Immature natural killer cell (primary cell): ENCODE data around the gene LZTS2. TPM values are rescaled to one million over a fixed set of nuclear protein-coding genes. Genes with fewer than 3 reads are reported as not detected.

Source experiments
- DNase-seq, 3 donors: peaks; one replicate each; pipeline ENCODE4 v3.0.0; 2022; ENCODE audit warnings: mixed read lengths in 1 of 3
- H3K27ac Mint-ChIP-seq, 6 donors: one replicate each; pipeline ENCODE4 v1.8.0; 2020; ENCODE audit warnings: mixed read lengths in 6 of 6, mild to moderate bottlenecking in 5 of 6, inconsistent platforms in 4 of 6, moderate library complexity in 3 of 6
- H3K27me3 Mint-ChIP-seq, 3 donors: one replicate each; pipeline ENCODE4 v1.8.0; 2020 to 2021; ENCODE audit warnings: low read depth in 3 of 3, mild to moderate bottlenecking in 3 of 3, mixed read lengths in 3 of 3, moderate library complexity in 3 of 3, inconsistent platforms in 1 of 3
- H3K36me3 Mint-ChIP-seq, 3 donors: one replicate each; pipeline ENCODE4 v1.8.0; 2020; ENCODE audit warnings: mixed read lengths in 3 of 3, inconsistent platforms in 2 of 3, mild to moderate bottlenecking in 2 of 3
- H3K4me1 Mint-ChIP-seq, 2 donors: one replicate each; pipeline ENCODE4 v1.8.0; 2020; ENCODE audit warnings: inconsistent platforms in 2 of 2, mild to moderate bottlenecking in 2 of 2, mixed read lengths in 2 of 2, moderate library complexity in 1 of 2
- H3K4me3 Mint-ChIP-seq, 5 donors: one replicate each; pipeline ENCODE4 v1.8.0; 2020; ENCODE audit warnings: mild to moderate bottlenecking in 5 of 5, mixed read lengths in 5 of 5, inconsistent platforms in 3 of 5, moderate library complexity in 3 of 5
- H3K9me3 Mint-ChIP-seq, 6 donors: one replicate each; pipeline ENCODE4 v1.8.0; 2020; ENCODE audit warnings: mild to moderate bottlenecking in 6 of 6, mixed read lengths in 6 of 6, inconsistent platforms in 4 of 6, moderate library complexity in 3 of 6
- polyA plus RNA-seq, 3 donors: library from polyadenylated mRNA; unstranded; fragments of 300-500 nt; fragmentation: Illumina TruSeq; gene quantifications; one replicate each; pipeline ENCODE4 v1.2.3, GENCODE V29; 2021

The LZTS2 gene
- polyA plus RNA-seq, 3 donors from 2014 or later = 5.8 to 13.1 (median 7.1) TPM

- Mint-ChIP-seq H3K27ac (no peak overlapping the region), H3K9me3 (no peaks in the 10 kb centered on the region), H3K4me1 (no peaks in the 10 kb centered on the region), H3K36me3 (no peaks in the 10 kb centered on the region), H3K4me3 (no peak overlapping the region), H3K27me3 (peaks cover 0 to 2% (median 0%) of the 10 kb centered on the region in 3 donors)
- DNase-seq = no peak
These were observed 7.0 kb downstream of the LZTS2 start for GRCh38 chr10:101006593-101007098.

- no peaks in the 10 kb centered on the region for H3K36me3 Mint-ChIP-seq
These were observed 7.6 kb downstream of the LZTS2 start for GRCh38 chr10:101007099-101007711.

GRCh38 chr10:101007915-101008822 lies 8.6 kb downstream of the LZTS2 start:
- H3K36me3 Mint-ChIP-seq = no peaks in the 10 kb centered on the region
- peaks cover 3 to 6% of the 10 kb centered on the region in 2 donors for H3K4me1 Mint-ChIP-seq
- no peak overlapping the region for H3K27ac Mint-ChIP-seq
- H3K4me3 Mint-ChIP-seq = no peak overlapping the region
- no peaks in the 10 kb centered on the region for H3K9me3 Mint-ChIP-seq
- no peak for DNase-seq
- H3K27me3 Mint-ChIP-seq = peaks cover 0 to 2% (median 0%) of the 10 kb centered on the region in 3 donors

More at GRCh38 chr10:101007099-101007711, 7.6 kb downstream of the LZTS2 start:
- H3K4me1 Mint-ChIP-seq = no peaks in the 10 kb centered on the region
- DNase-seq = no peak
- H3K27me3 Mint-ChIP-seq = peaks cover 0 to 2% (median 0%) of the 10 kb centered on the region in 3 donors
- no peak overlapping the region for H3K4me3 Mint-ChIP-seq
- no peak overlapping the region for H3K27ac Mint-ChIP-seq
- H3K9me3 Mint-ChIP-seq = no peaks in the 10 kb centered on the region

GRCh38 chr10:101008823-101009423 lies 9.3 kb downstream of the LZTS2 start:
- no peak overlapping the region for H3K4me3 Mint-ChIP-seq
- H3K36me3 Mint-ChIP-seq = no peaks in the 10 kb centered on the region
- DNase-seq = no peak
- no peaks in the 10 kb centered on the region for H3K9me3 Mint-ChIP-seq
- H3K27ac Mint-ChIP-seq = no peak overlapping the region
- peaks cover 5 to 6% of the 10 kb centered on the region in 2 donors for H3K4me1 Mint-ChIP-seq
- H3K27me3 Mint-ChIP-seq = peaks cover 0 to 5% (median 0%) of the 10 kb centered on the region in 3 donors

GRCh38 chr10:101010329-101010728 lies 10.7 kb downstream of the LZTS2 start:
- no peak for DNase-seq
- Mint-ChIP-seq H3K4me3 (no peak overlapping the region), H3K27ac (no peak overlapping the region), H3K36me3 (no peaks in the 10 kb centered on the region), H3K27me3 (peaks cover 0 to 7% (median 3%) of the 10 kb centered on the region in 3 donors), H3K4me1 (peaks cover 11 to 12% of the 10 kb centered on the region in 2 donors), H3K9me3 (no peaks in the 10 kb centered on the region)

GRCh38 chr10:101011517-101012423 lies 12.2 kb downstream of the LZTS2 start:
- no peak for DNase-seq
- Mint-ChIP-seq H3K36me3 (no peaks in the 10 kb centered on the region), H3K4me1 (peaks cover 11 to 12% of the 10 kb centered on the region in 2 donors), H3K4me3 (no peak overlapping the region), H3K27ac (no peak overlapping the region), H3K9me3 (no peaks in the 10 kb centered on the region), H3K27me3 (peaks cover 4 to 12% (median 6%) of the 10 kb centered on the region in 3 donors)

GRCh38 chr10:101012525-101013364 lies 13.1 kb downstream of the LZTS2 start:
- H3K36me3 Mint-ChIP-seq = no peaks in the 10 kb centered on the region
- no peak overlapping the region for H3K4me3 Mint-ChIP-seq
- DNase-seq = peak; percentile 47 to 62 (median 56)
- no peaks in the 10 kb centered on the region for H3K9me3 Mint-ChIP-seq
- H3K4me1 Mint-ChIP-seq = peaks cover 11 to 12% of the 10 kb centered on the region in 2 donors
- H3K27me3 Mint-ChIP-seq = peaks cover 9 to 19% (median 13%) of the 10 kb centered on the region in 3 donors
- peak overlapping the region in 2 of 6 donors; percentile 6 to 41 for H3K27ac Mint-ChIP-seq

- Mint-ChIP-seq H3K4me3 (no peak overlapping the region), H3K9me3 (no peaks in the 10 kb centered on the region), H3K27ac (peak overlapping the region in 2 of 6 donors; percentile 6 to 41), H3K36me3 (no peaks in the 10 kb centered on the region), H3K27me3 (peaks cover 9 to 19% (median 14%) of the 10 kb centered on the region in 3 donors), H3K4me1 (peaks cover 11 to 12% of the 10 kb centered on the region in 2 donors)
- DNase-seq = no peak
These were observed 13.8 kb downstream of the LZTS2 start for GRCh38 chr10:101013365-101013825.

GRCh38 chr10:101014230-101014884 lies 14.7 kb downstream of the LZTS2 start:
- H3K4me3 Mint-ChIP-seq = no peak overlapping the region
- H3K36me3 Mint-ChIP-seq = no peaks in the 10 kb centered on the region
- no peaks in the 10 kb centered on the region for H3K9me3 Mint-ChIP-seq
- peak overlapping the region in 2 of 6 donors; percentile 2 to 16 for H3K27ac Mint-ChIP-seq
- DNase-seq = peak; percentile 65 to 70 (median 67)
- peaks cover 11 to 12% of the 10 kb centered on the region in 2 donors for H3K4me1 Mint-ChIP-seq
- peaks cover 11 to 19% (median 16%) of the 10 kb centered on the region in 3 donors for H3K27me3 Mint-ChIP-seq

GRCh38 chr10:101014966-101015581 lies 15.5 kb downstream of the LZTS2 start:
- Mint-ChIP-seq H3K9me3 (peaks cover 0 to 1% (median 0%) of the 10 kb centered on the region in 6 donors), H3K4me1 (peaks cover 11 to 12% of the 10 kb centered on the region in 2 donors), H3K36me3 (no peaks in the 10 kb centered on the region), H3K27me3 (peaks cover 12 to 19% (median 16%) of the 10 kb centered on the region in 3 donors), H3K27ac (peak overlapping the region in 1 of 6 donors; percentile 16), H3K4me3 (no peak overlapping the region)
- DNase-seq = no peak

- Mint-ChIP-seq H3K27me3 (peaks cover 16 to 19% (median 16%) of the 10 kb centered on the region in 3 donors), H3K27ac (no peak overlapping the region), H3K4me1 (peaks cover 11 to 12% of the 10 kb centered on the region in 2 donors), H3K4me3 (no peak overlapping the region), H3K9me3 (peaks cover 0 to 1% (median 0%) of the 10 kb centered on the region in 6 donors), H3K36me3 (no peaks in the 10 kb centered on the region)
- DNase-seq = no peak
These were observed 16.0 kb downstream of the LZTS2 start for GRCh38 chr10:101015582-101015973.
